ENCODE results near the gene A4GALT.
"Not testable (repeated sequence)": the region's sequence is repeated elsewhere in the genome, so short reads cannot be mapped to it uniquely, and the experiment has no call there.

A4GALT gene

GRCh38 chr22:42742940-42743339 lies 22.3 kb upstream of the A4GALT start:
- no peak for DNase-seq (ENCODE audit: low read depth, low spot score)

GRCh38 chr22:42740320-42740719 lies 19.6 kb upstream of the A4GALT start:
- not testable (repeated sequence) for DNase-seq (ENCODE audit: low read depth, low spot score)

- DNase-seq (ENCODE audit: low read depth, low spot score) = no peak
Measured at GRCh38 chr22:42734406-42734805, 13.7 kb upstream of the A4GALT start.

GRCh38 chr22:42733394-42733793 lies 12.7 kb upstream of the A4GALT start:
- not testable (repeated sequence) for DNase-seq (ENCODE audit: low read depth, low spot score)

- DNase-seq (ENCODE audit: low read depth, low spot score) = no peak
Measured at GRCh38 chr22:42732081-42732480, 11.4 kb upstream of the A4GALT start.

GRCh38 chr22:42726811-42727210 lies 6.1 kb upstream of the A4GALT start:
- DNase-seq (ENCODE audit: low read depth, low spot score) = no peak

GRCh38 chr22:42725606-42726355 lies 5.1 kb upstream of the A4GALT start:
- DNase-seq (ENCODE audit: low read depth, low spot score) = no peak

GRCh38 chr22:42724062-42724461 lies 3.4 kb upstream of the A4GALT start:
- DNase-seq (ENCODE audit: low read depth, low spot score) = no peak

- DNase-seq (ENCODE audit: low read depth, low spot score) = no peak
Measured at GRCh38 chr22:42721045-42721434, 370 bp upstream of the A4GALT start.

GRCh38 chr22:42719656-42720262 lies 911 bp downstream of the A4GALT start:
- DNase-seq (ENCODE audit: low read depth, low spot score) = no peak

GRCh38 chr22:42719133-42719532 lies 1.5 kb downstream of the A4GALT start:
- no peak for DNase-seq (ENCODE audit: low read depth, low spot score)

- no peak for DNase-seq (ENCODE audit: low read depth, low spot score)
Measured at GRCh38 chr22:42717197-42717928, 3.3 kb downstream of the A4GALT start.

GRCh38 chr22:42716649-42717127 lies 4.0 kb downstream of the A4GALT start:
- DNase-seq (ENCODE audit: low read depth, low spot score) = no peak

GRCh38 chr22:42716221-42716620 lies 4.4 kb downstream of the A4GALT start:
- DNase-seq (ENCODE audit: low read depth, low spot score) = no peak

- DNase-seq (ENCODE audit: low read depth, low spot score) = no peak
Measured at GRCh38 chr22:42714768-42715390, 5.8 kb downstream of the A4GALT start.

- DNase-seq (ENCODE audit: low read depth, low spot score) = no peak
Measured at GRCh38 chr22:42714308-42714707, 6.4 kb downstream of the A4GALT start.

- DNase-seq (ENCODE audit: low read depth, low spot score) = no peak
Measured at GRCh38 chr22:42711895-42712837, 8.5 kb downstream of the A4GALT start.

GRCh38 chr22:42711281-42711731 lies 9.4 kb downstream of the A4GALT start:
- DNase-seq (ENCODE audit: low read depth, low spot score) = no peak

GRCh38 chr22:42708417-42708816 lies 12.3 kb downstream of the A4GALT start:
- no peak for DNase-seq (ENCODE audit: low read depth, low spot score)

- no peak for DNase-seq (ENCODE audit: low read depth, low spot score)
Measured at GRCh38 chr22:42707496-42707895, 13.2 kb downstream of the A4GALT start.

- DNase-seq (ENCODE audit: low read depth, low spot score) = no peak
Measured at GRCh38 chr22:42704896-42705295, 15.8 kb downstream of the A4GALT start.

Data from smooth muscle cell of the brain vasculature (primary cell).